Panc1 (cell line): ENCODE measurements around the gene AHDC1. TPM values are rescaled to one million over a fixed set of nuclear protein-coding genes. Genes with fewer than 3 reads are reported as not detected.

Experiments
- ATAC-seq: fragments of 200-7000 bp; cut with Tn5 transposase; 2 replicates; pipeline ENCODE4 v1.9.1; 2020; ENCODE audit warnings: mild to moderate bottlenecking, moderate library complexity
- BruUV-seq: library from RNA; stranded (reverse); fragments of 400-500 nt; replicated peaks from 2 replicates; lab custom pipeline; 2021; lab: Mats Ljungman, UMichigan
- CTCF ChIA-PET: fragments of 300-600 bp; sonication (Branson Sonifier 250); formaldehyde crosslinking; loops from one replicate; lab custom pipeline; 2022; ENCODE audit warnings: antibody characterized with exemption; lab: Charles Lee
- POLR2A ChIA-PET: fragments of 300-600 bp; sonication (Branson Sonifier 250); formaldehyde crosslinking; loops from one replicate; lab custom pipeline; 2022; ENCODE audit warnings: antibody characterized with exemption; lab: Charles Lee
- DNase-seq: peaks from one replicate; pipeline ENCODE4 v3.0.0-alpha.2; 2010; ENCODE audit warnings: low read depth, low spot score
- H3K27ac ChIP-seq: 2 replicates; pipeline ENCODE4 v1.5.1; 2011; ENCODE audit warnings: mild to moderate bottlenecking, low read length, inconsistent platforms
- H3K27me3 ChIP-seq: fragments of 200-500 bp; sonication (Bioruptor generic); 2 replicates; pipeline ENCODE4 v1.6.0; 2014; ENCODE audit warnings: low read length, inconsistent platforms; ENCODE audit not compliant: control insufficient read depth, insufficient read depth
- H3K36me3 ChIP-seq: fragments of 200-500 bp; sonication (Bioruptor generic); 2 replicates; pipeline ENCODE4 v1.5.1; 2014; ENCODE audit warnings: inconsistent platforms, mild to moderate bottlenecking, low read length, moderate library complexity; ENCODE audit not compliant: control insufficient read depth, insufficient read depth
- H3K4me1 ChIP-seq: 2 replicates; pipeline ENCODE4 v1.5.1; 2011; ENCODE audit warnings: inconsistent platforms, mild to moderate bottlenecking, low read length, moderate library complexity; ENCODE audit not compliant: control insufficient read depth, insufficient read depth
- H3K4me3 ChIP-seq, 2 experiments: 2 replicates each; pipeline ENCODE4 v1.5.1; 2011 to 2012; ENCODE audit warnings: low read depth in 2 of 2, low read length in 2 of 2, mild to moderate bottlenecking in 2 of 2, inconsistent platforms in 1 of 2, moderate library complexity in 1 of 2
- H3K9me3 ChIP-seq: fragments of 200-500 bp; sonication (Bioruptor generic); 2 replicates; pipeline ENCODE4 v1.5.1; 2014; ENCODE audit warnings: low read depth, mild to moderate bottlenecking, inconsistent platforms, low read length, moderate library complexity; ENCODE audit not compliant: control insufficient read depth, insufficient read depth
- POLR2AphosphoS5 ChIP-seq: IDR thresholded peaks from 2 replicates; pipeline ENCODE4 v1.6.1; 2012; ENCODE audit warnings: mild to moderate bottlenecking, low read depth, low read length, moderate library complexity
- SIN3A ChIP-seq: IDR thresholded peaks from 2 replicates; pipeline ENCODE4 v1.6.1; 2012; ENCODE audit warnings: low read depth, mild to moderate bottlenecking, low read length, moderate library complexity, borderline replicate concordance; ENCODE audit not compliant: insufficient read depth
- TCF7L2 ChIP-seq: IDR thresholded peaks from 2 replicates; pipeline ENCODE4 v1.6.1; 2011; ENCODE audit warnings: mild to moderate bottlenecking, low read depth, low read length, inconsistent platforms
- in situ Hi-C: cut with HindIII; loops from 2 replicates; pipeline ENCODE4 v1.10.0; 2016; ENCODE audit warnings: low sequenced_read_pairs, low pct_unique_long_range_greater_than_20kb
- intact Hi-C: fragments of 100-400 bp; cut with micrococcal nuclease; formaldehyde crosslinking; loops from one replicate; pipeline ENCODE4 v1.10.0; 2022; ENCODE audit not compliant: unreplicated experiment
- total RNA-seq: library from RNA; stranded (reverse); gene quantifications from one replicate; pipeline ENCODE4 v1.2.1, GENCODE V29; 2021; ENCODE audit not compliant: unreplicated experiment
- TF ChIP-seq, protein P1 (sequence below), 2 experiments: IDR thresholded peaks; 2 replicates each; pipeline ENCODE4 v1.6.1; 2011 to 2012; ENCODE audit warnings: low read depth in 2 of 2, control low read depth in 1 of 2, low read length in 1 of 2, mild to moderate bottlenecking in 1 of 2, moderate library complexity in 1 of 2; ENCODE audit not compliant: insufficient read depth in 1 of 2
- TF ChIP-seq, protein P2 (sequence below): fragments of 450-650 bp; IDR thresholded peaks from 2 replicates; pipeline ENCODE4 v1.5.1; 2017; ENCODE audit warnings: mild to moderate bottlenecking

Gene AHDC1
- total RNA-seq, 1 experiment from 2014 or later, result 47.1 TPM

DNA sequence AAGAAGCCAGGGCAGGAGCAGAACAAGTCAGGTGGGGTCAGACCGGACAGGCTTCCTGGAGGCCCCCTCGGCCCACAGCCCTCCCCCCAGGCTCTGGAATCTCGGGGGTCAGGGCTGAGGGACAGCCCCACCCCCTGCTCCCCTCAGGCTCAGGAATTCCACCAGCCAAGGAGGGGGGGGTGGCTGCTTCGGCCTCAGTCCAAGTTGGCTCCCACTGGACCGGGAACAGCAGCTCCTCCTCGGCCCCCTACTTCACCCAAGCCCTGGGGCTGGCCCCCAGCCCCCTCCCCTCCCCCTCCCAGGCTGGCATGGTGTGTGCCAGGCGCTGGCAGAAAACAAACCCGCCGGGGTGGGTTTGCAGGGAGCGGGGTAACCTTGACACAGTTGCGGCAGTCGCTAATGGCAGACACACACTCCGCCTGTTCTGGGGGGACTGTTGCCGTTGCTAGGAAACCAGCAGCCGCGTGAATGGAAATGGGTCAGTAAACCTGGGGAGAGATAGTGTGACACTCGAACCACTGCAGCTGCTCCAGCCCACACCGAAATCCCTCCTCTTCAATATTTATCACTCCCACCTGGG is 32.4 kb downstream of the AHDC1 start:
- Histone ChIP-seq H3K27me3 (no peaks in the 10 kb centered on the region), H3K36me3 (no peaks in the 10 kb centered on the region), H3K4me1 (peaks cover 83% of the 10 kb centered on the region), H3K27ac (peak overlapping the region; percentile 91), H3K9me3 (no peaks in the 10 kb centered on the region), H3K4me3 (peak overlapping the region in 1 of 2 experiments; percentile 16; a peak in 1 of 4 replicates)
- POLR2A ChIA-PET, result interaction anchor here (0.6 to 0.7 kb wide), 3 partner anchors 26 to 89 kb away, joined by 3 to 16 read pairs (median 4); no protein-coding TSS in a partner anchor
- in situ Hi-C loops, result no loop called here
- no peak for TF ChIP-seq SIN3A
- BruUV-seq, result no TSS peak
- DNase-seq, result no peak
- no peak for ATAC-seq
- intact Hi-C loops, result no loop called here
- CTCF ChIA-PET, result interaction anchor here (1.0 to 7.6 kb wide), 3 partner anchors 15 to 30 kb away, joined by 3 to 46 read pairs (median 3); no protein-coding TSS in a partner anchor

DNA sequence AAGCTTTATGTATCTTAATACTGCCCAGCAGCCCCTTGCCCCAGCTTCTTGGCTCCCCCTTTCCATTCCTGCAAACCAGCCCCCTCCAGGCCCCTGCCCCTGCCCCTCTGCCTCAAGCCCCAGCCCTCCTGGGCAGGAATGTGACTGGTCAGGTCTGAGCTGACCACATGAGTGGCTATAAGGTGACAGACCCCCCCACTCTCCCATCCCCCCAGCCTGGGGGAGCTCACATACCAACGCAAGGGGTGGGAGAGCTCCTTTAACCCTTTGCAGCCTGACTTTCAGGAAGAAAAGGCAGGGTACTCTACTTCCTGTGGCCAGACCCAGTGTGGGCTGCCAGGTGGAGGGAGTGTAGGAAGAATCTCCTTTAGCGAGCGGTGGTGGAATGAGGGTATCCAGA is 33.2 kb downstream of the AHDC1 start:
- no TSS peak for BruUV-seq
- Histone ChIP-seq H3K9me3 (no peaks in the 10 kb centered on the region), H3K4me1 (peaks cover 85% of the 10 kb centered on the region), H3K27me3 (no peaks in the 10 kb centered on the region), H3K27ac (peak overlapping the region; percentile 91), H3K36me3 (no peaks in the 10 kb centered on the region), H3K4me3 (no peak overlapping the region)
- DNase-seq (no peak), ATAC-seq (no peak)
- in situ Hi-C loops, result no loop called here
- CTCF ChIA-PET, result interaction anchor here (0.6 to 7.6 kb wide), 3 partner anchors 14 to 31 kb away, joined by 3 to 46 read pairs (median 3); no protein-coding TSS in a partner anchor
- TF ChIP-seq POLR2AphosphoS5 (no peak), SIN3A (no peak), TCF7L2 (no peak)
- TF ChIP-seq, protein P1, sequence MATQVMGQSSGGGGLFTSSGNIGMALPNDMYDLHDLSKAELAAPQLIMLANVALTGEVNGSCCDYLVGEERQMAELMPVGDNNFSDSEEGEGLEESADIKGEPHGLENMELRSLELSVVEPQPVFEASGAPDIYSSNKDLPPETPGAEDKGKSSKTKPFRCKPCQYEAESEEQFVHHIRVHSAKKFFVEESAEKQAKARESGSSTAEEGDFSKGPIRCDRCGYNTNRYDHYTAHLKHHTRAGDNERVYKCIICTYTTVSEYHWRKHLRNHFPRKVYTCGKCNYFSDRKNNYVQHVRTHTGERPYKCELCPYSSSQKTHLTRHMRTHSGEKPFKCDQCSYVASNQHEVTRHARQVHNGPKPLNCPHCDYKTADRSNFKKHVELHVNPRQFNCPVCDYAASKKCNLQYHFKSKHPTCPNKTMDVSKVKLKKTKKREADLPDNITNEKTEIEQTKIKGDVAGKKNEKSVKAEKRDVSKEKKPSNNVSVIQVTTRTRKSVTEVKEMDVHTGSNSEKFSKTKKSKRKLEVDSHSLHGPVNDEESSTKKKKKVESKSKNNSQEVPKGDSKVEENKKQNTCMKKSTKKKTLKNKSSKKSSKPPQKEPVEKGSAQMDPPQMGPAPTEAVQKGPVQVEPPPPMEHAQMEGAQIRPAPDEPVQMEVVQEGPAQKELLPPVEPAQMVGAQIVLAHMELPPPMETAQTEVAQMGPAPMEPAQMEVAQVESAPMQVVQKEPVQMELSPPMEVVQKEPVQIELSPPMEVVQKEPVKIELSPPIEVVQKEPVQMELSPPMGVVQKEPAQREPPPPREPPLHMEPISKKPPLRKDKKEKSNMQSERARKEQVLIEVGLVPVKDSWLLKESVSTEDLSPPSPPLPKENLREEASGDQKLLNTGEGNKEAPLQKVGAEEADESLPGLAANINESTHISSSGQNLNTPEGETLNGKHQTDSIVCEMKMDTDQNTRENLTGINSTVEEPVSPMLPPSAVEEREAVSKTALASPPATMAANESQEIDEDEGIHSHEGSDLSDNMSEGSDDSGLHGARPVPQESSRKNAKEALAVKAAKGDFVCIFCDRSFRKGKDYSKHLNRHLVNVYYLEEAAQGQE (IDR thresholded peaks at IDR 0.05; ENCODE audit: insufficient read depth in 1 of 2, low read depth in 2 of 2, low read length in 1 of 2), result no peak
- TF ChIP-seq, protein P2, sequence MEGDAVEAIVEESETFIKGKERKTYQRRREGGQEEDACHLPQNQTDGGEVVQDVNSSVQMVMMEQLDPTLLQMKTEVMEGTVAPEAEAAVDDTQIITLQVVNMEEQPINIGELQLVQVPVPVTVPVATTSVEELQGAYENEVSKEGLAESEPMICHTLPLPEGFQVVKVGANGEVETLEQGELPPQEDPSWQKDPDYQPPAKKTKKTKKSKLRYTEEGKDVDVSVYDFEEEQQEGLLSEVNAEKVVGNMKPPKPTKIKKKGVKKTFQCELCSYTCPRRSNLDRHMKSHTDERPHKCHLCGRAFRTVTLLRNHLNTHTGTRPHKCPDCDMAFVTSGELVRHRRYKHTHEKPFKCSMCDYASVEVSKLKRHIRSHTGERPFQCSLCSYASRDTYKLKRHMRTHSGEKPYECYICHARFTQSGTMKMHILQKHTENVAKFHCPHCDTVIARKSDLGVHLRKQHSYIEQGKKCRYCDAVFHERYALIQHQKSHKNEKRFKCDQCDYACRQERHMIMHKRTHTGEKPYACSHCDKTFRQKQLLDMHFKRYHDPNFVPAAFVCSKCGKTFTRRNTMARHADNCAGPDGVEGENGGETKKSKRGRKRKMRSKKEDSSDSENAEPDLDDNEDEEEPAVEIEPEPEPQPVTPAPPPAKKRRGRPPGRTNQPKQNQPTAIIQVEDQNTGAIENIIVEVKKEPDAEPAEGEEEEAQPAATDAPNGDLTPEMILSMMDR, result no peak
- POLR2A ChIA-PET, result interaction anchor here (0.7 kb wide), 1 partner anchor 46 kb away, joined by 4 read pairs; no protein-coding TSS in a partner anchor
- intact Hi-C loops, result no loop called here

DNA sequence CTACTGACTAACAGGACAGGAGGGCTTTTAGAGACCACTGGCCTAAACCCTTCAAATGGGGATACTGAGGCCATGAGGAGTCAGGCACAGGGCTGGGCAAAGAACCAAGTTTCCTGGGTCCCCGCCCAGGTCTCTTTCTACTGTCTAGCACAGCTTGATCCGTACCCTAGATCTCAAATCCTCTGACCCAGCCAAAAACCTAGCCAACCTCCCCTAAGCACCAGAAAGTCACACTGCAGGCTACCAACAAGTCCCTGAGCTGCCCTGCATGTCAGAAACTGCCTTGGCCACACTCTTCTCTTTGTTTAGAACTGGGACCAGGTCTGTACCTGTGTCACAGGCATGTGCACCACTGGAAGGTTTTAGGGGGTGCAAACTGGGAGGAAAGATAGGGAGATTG is 33.6 kb downstream of the AHDC1 start:
- ATAC-seq (no peak), DNase-seq (no peak)
- in situ Hi-C loops, result no loop called here
- no TSS peak for BruUV-seq
- no peaks in the 10 kb centered on the region for H3K36me3 ChIP-seq
- CTCF ChIA-PET, result interaction anchor here (0.6 to 7.6 kb wide), 3 partner anchors 14 to 31 kb away, joined by 3 to 46 read pairs (median 3); no protein-coding TSS in a partner anchor
- TF ChIP-seq, protein P2, result no peak
- TF ChIP-seq, protein P1 (IDR thresholded peaks at IDR 0.05; ENCODE audit: insufficient read depth in 1 of 2, low read depth in 2 of 2, low read length in 1 of 2), result no peak
- TF ChIP-seq POLR2AphosphoS5 (no peak), TCF7L2 (no peak), SIN3A (no peak)
- H3K9me3 ChIP-seq, result no peaks in the 10 kb centered on the region
- no peaks in the 10 kb centered on the region for H3K27me3 ChIP-seq
- intact Hi-C loops, result no loop called here
- H3K4me1 ChIP-seq, result peaks cover 89% of the 10 kb centered on the region
- H3K4me3 ChIP-seq, result no peak overlapping the region
- POLR2A ChIA-PET, result no interaction called here
- H3K27ac ChIP-seq, result peak overlapping the region; percentile 91
